GM10266 (cell line): Measurements from ENCODE around the gene SLC10A2.

Experiments used
- DNase-seq: peaks from one replicate; pipeline ENCODE4 v3.0.0; 2012; ENCODE audit errors: extremely low spot score
- CTCF ChIP-seq: IDR thresholded peaks from 2 replicates; pipeline ENCODE4 v1.5.1; 2012; ENCODE audit warnings: mild to moderate bottlenecking, low read depth; ENCODE audit not compliant: control insufficient read depth, insufficient read depth; ENCODE audit errors: missing control alignments

SLC10A2 gene

GRCh38 chr13:103044056-103044455 lies 22.2 kb downstream of the SLC10A2 start:
- DNase-seq: no peak
- TF ChIP-seq CTCF: no peak

- no peak for DNase-seq
- no peak for TF ChIP-seq CTCF
Measured at GRCh38 chr13:103040006-103040405, 26.2 kb downstream of the SLC10A2 start.

GRCh38 chr13:103039183-103039582 lies 27.0 kb downstream of the SLC10A2 start:
- TF ChIP-seq CTCF: no peak
- no peak for DNase-seq

- TF ChIP-seq CTCF: no peak
- DNase-seq: no peak
Measured at GRCh38 chr13:103036268-103036667, 29.9 kb downstream of the SLC10A2 start.

DNA sequence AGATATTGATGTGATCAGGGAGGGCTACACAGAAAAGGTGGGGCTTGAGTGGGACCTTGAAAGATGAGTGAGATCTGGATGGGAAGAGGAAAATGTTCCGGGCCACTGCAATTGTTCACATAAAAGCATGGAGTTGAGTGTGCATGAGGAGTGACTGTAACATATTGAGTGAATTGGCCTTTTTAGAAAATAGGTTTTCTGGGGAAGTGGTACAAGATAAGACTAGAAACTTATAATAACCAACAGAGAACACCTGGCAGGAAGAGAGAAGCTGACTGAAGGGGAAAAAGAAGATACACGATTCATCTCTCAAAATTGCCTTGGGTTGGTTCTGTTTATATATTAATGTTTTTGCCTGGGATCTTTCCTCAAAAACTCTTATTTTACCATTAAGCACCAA lies 32.2 kb downstream of the SLC10A2 start:
- no peak for DNase-seq
- no peak for TF ChIP-seq CTCF

DNA sequence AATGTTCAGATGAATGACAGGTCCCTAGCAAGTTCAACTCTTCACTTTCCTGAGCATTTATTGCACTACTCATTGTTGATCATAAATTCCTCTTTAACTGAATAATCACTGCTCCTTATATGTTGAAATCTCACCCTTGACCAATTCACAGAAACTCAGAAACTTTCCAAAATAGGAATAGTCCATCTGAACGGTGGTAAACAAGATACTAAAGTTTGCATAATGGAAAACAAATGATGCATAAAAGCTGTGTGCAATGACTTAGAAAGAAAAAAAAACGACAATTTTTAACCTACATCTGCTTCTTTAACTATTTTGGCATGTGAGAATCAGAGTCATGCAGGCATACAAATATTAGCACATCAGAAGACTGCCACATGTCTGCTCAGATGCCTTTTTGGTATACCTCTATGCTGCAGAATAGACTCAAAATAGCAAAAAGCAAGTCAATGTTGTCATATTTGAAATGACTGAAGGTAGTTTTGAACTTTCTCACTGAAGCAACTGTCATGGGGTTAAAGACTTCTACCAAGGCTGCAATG lies 34.8 kb downstream of the SLC10A2 start:
- TF ChIP-seq CTCF: no peak
- peak; percentile 59 for DNase-seq

- TF ChIP-seq CTCF: no peak
- no peak for DNase-seq
Measured at GRCh38 chr13:103030776-103031175, 35.4 kb downstream of the SLC10A2 start.
